ENCODE measurements around the gene DDX20.

DNA sequence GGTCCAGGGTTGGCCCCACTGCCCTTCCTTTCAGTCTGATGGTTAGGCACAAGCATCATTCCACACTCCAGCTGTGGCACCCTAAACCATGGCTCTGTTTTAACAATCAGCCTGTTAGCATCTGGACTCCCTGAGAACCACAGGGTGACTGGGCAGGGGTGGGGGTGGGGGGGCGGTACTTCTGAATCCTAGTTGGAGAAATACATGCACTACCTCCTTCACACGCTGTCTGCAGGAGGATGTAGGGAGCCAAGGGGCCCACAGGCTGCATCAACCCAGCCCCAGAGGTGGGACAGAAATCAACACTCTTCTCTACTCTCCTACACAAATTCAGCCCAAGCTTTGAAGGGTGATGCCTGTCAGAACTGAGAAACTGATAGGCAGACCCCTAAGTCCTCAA is 23.8 kb downstream of the DDX20 start:
- TF ChIP-seq CTCF (IDR thresholded peaks at IDR 0.05) (no peak), ZFX (IDR thresholded peaks at IDR 0.05; ENCODE audit: borderline replicate concordance) (no peak)

All from 22Rv1 (cell line).